HG03139 (cell line): Measurements from ENCODE around the gene ANKS3.

Experiments used
- ATAC-seq: cut with Tn5 transposase; IDR thresholded peaks from one replicate; pipeline ENCODE4 v1.9.1; 2021; ENCODE audit not compliant: unreplicated experiment

ANKS3 gene

DNA sequence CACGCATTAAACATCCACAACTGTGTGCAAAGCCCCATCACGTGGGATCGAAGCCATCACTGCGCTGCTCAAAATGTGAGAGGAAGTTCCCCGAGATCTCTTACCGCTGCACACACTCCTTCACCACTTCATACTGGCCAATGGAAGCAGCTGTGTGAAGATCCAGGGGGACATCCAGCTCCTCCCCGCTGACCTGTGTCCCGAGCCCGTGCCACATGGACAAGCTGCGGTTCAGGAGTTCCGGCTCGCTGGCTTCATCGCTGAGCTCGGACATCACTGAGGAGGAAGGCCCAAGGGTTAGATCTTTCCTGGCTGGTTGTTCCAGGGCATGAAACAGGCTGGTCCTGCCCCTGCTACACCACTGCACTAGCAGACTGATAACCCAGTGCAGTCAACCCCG is 4.2 kb downstream of the ANKS3 start:
- no peak for ATAC-seq

DNA sequence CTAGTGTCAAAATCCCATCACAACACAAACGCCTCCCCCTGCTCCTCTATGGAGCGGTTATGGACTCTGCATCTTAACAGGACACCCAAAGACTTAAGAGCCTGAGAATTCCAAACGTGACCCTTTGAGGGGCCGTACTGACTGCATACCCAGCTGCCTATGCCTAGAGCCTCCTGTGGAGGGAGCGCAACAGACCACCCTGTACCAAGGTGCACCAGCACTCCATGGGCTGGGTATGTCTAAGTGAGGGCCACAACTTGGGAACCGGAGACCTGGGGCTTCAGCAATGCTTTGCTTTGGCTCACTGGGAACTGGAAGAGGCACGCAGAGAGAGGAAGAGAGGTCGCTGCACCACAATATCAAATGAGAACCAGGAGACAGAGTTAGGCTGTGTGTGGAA is 5.4 kb downstream of the ANKS3 start:
- no peak for ATAC-seq

DNA sequence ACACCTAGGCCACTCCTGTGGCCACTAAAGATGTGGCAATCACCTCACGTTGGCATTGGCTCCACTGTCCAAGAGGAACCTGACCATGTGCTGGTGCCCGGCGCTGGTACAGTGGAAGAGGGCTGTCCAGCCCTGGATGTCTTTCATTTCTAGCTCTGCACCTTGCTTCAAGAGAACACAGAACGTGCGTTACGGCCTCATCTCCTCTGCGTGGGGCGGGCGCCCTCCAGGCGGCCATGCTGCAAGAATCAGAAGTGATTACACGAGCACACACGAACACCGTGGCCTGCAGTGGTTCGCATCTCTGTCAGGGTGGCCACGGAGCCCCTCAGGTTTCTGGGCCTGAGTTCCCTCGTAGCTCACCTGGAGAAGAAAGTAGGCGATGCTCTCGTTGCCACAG is 7.5 kb downstream of the ANKS3 start:
- no peak for ATAC-seq

- ATAC-seq, result no peak
Measured at GRCh38 chr16:4724661-4725270, 9.3 kb downstream of the ANKS3 start.

- no peak for ATAC-seq
Measured at GRCh38 chr16:4723071-4723767, 10.9 kb downstream of the ANKS3 start.

DNA sequence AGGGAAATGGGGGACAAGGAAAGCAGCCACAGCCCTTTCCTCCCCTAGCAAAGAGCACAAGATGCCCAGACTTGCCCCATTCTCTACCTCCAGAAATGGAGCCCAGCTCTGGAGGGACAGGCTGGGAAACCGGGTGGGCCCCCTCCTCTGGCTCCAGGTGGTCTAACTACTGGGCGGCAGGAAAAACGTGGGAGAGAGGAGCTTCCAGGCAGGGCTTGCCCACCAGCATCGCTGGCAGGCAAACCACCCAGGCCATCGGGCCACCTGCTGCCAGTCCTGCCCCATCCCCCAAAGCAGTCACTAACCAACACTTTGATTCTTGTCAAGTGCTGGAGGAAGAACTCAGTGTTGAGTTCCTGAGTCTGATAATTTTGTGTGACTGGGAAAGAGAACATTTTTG is 15.6 kb downstream of the ANKS3 start:
- ATAC-seq, result no peak

- no peak for ATAC-seq
Measured at GRCh38 chr16:4714996-4715395, 19.1 kb downstream of the ANKS3 start.

DNA sequence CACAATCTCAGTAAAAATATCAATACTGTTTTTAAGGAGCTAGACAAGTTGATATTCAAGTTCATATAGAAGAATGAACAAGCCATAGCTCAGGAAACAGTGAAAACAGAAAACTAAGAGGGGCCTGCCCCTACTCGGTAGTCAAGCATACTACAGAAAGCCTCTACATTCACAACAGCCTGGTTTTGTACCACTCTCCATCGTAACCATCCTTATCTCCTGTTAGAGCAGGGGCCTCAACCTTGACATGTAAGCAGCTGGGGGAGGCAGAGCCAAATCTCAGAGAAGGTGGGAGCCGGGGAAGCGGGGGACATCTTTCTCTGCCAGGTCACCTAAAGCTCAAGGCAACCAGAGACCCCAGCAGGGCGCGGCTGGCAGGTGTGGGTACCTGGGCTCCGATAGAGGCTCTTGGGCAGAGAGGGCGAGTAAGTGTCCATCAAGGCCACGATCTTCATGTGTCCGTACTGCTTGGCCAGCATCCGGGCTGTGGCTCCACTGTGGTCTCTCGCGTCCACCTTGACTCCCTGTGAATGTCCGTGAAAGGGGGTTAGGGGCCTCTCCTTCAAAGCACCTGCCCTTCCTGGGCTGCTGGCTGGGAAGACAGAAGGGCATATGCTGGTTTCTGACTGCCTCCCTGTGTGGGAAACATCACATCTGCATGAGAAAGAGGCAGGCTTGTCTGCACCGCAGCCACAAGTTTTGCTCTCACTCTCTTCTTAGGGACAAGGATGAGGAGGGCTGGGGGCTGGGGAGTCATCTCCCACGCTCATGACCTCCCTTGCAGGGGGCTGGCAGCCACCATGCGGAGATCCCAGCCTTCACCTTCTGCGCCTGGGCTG is 20.2 kb downstream of the ANKS3 start:
- ATAC-seq, result no peak

GRCh38 chr16:4709481-4709880 is 24.6 kb downstream of the ANKS3 start:
- no peak for ATAC-seq

- no peak for ATAC-seq
Measured at GRCh38 chr16:4706871-4707270, 27.2 kb downstream of the ANKS3 start.

DNA sequence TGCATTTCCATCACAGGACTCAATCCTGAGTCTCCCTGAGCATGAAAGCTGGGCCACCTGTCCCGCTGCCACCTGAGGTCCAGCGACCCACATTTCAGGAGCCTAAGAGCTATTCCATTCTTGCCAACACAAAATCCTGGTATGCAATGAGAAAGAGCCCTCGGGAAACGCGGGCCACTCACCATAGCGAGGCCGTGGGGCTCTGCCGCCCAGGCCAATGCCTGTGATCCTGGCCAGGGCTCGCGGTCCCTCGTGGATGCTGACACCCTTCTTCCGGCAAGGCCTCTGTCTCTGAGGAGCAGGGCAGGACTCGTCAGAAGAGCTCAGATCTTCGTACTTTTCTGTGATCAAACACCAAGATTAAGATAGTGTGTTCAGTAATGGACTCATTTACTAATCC is 29.2 kb downstream of the ANKS3 start:
- ATAC-seq, result no peak

- no peak for ATAC-seq
Measured at GRCh38 chr16:4704491-4704890, 29.6 kb downstream of the ANKS3 start.

DNA sequence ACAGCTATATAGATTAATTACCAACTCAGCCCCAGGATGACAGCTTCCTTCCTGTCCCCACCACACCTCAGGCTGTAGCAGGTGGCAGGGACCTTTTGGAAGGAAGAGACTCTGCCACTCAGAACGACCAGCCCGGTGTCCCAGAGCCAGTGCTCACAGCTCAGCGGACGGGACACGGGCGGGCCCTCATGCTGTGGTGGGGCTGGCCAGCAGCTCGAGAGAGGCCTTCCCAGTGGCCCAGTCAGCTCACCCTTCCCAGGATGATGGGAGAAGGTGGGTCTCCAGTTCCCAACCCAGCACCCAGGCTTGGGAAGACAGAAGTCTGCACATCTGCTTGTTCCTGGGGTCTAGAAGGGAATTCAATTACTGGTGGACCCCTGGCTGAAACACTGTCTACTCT is 30.2 kb downstream of the ANKS3 start:
- ATAC-seq, result no peak

DNA sequence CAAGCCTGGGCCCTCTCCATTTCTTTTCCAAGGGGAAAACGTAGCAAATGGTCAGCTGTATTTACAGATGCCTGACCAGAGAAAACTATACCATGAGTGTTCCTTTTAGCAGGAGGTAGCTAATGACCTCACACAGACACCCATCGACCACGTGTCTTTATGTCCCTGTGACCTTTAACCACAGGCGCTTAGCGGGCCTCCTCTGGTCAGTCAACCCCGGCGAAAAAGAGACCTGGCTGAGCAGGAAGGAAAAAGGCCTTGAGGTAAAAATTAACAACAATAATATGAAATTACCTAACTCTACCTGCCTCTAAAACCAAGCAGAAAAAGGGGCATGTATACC is 31.6 kb downstream of the ANKS3 start:
- no peak for ATAC-seq

GRCh38 chr16:4701791-4702465 is 32.1 kb downstream of the ANKS3 start:
- no peak for ATAC-seq

DNA sequence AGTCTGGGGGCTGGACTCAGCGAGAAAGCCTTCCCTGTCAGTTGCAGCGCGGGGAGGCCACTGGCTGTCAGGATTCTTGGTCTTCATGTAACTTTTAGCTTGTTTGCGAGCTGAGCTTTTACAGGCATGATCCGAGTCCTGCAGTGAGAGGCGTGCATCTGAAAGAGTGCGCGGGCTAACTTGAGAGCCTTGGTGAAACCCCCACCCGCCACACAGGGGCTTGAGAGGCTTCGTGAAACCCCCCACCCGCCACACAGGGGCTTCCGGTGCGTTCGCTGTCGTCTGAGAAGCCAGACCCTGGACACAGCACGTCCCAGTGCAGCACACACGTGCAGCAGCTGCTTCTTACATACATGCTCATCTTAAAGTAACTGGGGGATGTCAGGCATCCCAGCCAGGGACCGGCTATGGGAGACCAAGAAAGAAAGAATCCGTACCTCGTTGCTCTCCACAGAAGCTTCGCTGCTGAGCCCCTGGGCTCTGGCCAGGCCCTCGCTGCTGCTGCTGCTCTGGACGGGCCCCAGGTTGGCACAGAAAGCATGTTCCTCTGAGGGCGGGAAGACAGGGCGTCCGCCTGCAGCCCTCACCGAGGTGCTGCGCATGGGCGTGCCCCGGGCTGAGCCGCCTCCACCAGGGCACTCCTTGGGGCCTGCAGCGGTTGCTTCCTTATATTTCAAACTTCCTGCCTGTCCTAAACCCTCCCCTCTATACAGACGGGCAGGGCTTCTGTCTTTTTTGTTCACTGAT is 32.9 kb downstream of the ANKS3 start:
- no peak for ATAC-seq

DNA sequence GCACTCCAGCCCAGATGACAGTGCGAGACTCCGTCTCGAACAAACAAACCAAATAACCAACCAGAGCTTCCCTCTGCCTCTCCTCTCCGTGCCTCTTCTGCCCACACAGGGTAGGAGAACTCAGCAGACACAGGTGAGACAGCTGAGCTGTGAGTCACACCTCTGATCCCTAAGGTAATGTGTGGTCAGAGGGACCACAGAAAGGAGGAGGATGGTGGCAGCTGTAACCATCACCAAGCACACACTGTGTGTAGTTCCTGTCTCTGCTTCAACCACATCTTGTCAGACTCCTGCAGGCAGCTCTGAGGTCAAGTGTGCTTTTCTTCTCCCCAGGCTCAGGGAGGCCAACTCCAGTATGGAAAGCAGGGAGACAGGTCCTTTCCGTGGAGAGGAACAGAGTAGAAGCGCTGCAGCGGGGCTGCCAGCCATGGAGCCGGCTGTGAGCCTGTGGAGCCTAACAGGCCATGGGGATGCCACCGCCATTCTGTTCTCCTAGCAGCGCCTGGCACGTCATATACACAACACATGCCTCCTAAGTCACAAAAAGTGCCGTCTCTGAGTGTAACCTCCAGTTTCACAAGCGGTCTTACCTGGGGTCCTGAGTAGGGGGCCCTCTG is 33.6 kb downstream of the ANKS3 start:
- ATAC-seq, result no peak

DNA sequence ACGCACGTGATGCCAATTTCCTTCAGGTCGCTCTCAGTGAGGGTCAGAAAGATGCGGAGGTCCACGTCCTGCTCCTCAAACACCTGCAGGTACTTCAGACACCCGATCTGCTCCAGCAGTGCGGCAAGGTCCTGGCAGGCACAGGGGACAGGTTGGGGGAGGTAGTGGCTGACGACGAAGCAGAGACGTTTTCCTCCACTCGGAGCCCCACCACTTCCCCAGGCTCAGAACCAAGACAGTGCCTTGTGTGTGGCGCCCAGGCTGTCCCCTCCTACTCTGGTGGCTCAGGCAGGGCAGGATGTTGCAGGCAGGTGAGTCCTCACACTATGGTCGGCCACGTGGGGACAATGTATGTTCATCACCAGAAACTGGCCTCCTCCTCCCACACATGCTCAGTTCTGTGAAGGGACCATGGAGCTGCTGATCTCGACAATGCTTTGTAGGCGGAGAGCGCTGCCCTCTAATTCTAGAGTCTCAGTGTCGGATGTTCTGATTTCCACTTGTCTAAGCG is 35.0 kb downstream of the ANKS3 start:
- no peak for ATAC-seq

- no peak for ATAC-seq
Measured at GRCh38 chr16:4698321-4699045, 35.6 kb downstream of the ANKS3 start.

GRCh38 chr16:4697848-4698291 is 36.2 kb downstream of the ANKS3 start:
- no peak for ATAC-seq
